SK-N-MC (cell line): ENCODE data around the gene CCDC27.
"Not testable (repeated sequence)": the region's sequence is repeated elsewhere in the genome, so short reads cannot be mapped to it uniquely, and the experiment has no call there.

ENCODE experiments used
- EZH2 ChIP-seq: fragments of 200-600 bp; sonication (generic); IDR thresholded peaks from one replicate; pipeline ENCODE4 v1.6.1; 2017; ENCODE audit warnings: antibody characterized with exemption
- POLR2AphosphoS5 ChIP-seq: IDR thresholded peaks from 2 replicates; pipeline ENCODE4 v1.6.1; 2012; ENCODE audit warnings: mild to moderate bottlenecking, low read depth, low read length, borderline replicate concordance

DNA sequence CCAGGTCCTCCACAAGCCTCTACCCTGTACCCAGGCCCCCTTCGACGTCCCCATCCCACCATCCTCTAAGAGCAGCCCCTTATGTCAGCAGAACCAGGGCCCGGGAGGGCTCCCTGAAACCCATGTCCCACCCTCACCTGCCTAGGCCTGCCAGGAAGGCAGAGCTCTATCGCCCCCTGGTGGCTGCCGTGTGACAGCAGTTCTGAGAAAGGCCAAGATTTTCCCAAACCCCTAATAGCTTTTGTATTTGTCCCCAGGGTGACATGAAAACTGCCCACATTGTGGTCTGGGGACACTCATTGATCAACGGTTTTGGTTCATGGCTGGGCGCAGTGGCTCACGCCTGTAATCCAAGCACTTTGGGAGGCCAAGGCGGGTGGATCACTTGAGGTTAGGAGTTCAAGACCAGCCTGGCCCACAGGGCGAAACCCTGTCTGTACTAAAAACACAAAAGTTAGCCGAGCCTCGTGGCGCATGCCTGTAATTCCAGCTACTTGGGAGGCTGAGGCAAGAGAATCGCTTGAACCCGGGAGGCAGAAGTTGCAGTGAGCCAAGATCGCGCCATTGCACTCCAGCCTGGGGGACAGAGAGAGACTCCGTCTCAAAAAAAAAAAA, 27.7 kb upstream of the CCDC27 start:
- not testable (repeated sequence) for TF ChIP-seq POLR2AphosphoS5, EZH2
